ENCODE results near the gene DMD.

GRCh38 chrX:32269866-32270265 is 941.5 kb downstream of the DMD start:
- TF ChIP-seq CTCF (IDR thresholded peaks at IDR 0.05; ENCODE audit: low read depth, low read length) (no peak), EZH2phosphoT487 (IDR thresholded peaks at IDR 0.05; ENCODE audit: low read depth) (no peak)

All from OCI-LY3 (cell line).